Kidney epithelial cell (primary cell): ENCODE data around the gene YOD1. TPM values are rescaled to one million over a fixed set of nuclear protein-coding genes. Genes with fewer than 3 reads are reported as not detected.

Experiments
- DNase-seq: peaks from one replicate; pipeline ENCODE4 v3.0.0-alpha.2; 2010; ENCODE audit warnings: low read depth
- H3K27me3 ChIP-seq: 2 replicates; pipeline ENCODE4 v1.6.0; 2011; ENCODE audit warnings: low read length; ENCODE audit not compliant: control insufficient read depth, insufficient read depth
- H3K36me3 ChIP-seq: 2 replicates; pipeline ENCODE4 v1.5.1; 2011; ENCODE audit warnings: low read length; ENCODE audit not compliant: control insufficient read depth, insufficient read depth
- H3K4me3 ChIP-seq: 2 replicates; pipeline ENCODE4 v1.5.1; 2011; ENCODE audit warnings: low read depth, mild to moderate bottlenecking, control low read depth, low read length
- CTCF ChIP-seq: IDR thresholded peaks from 2 replicates; pipeline ENCODE4 v1.5.1; 2011; ENCODE audit warnings: mild to moderate bottlenecking, moderate library complexity, low read length, control low read depth, inconsistent platforms; ENCODE audit not compliant: insufficient read depth, poor library complexity, severe bottlenecking
- total RNA-seq: library from RNA; depleted of rRNA; stranded (reverse); fragments of >200 nt; gene quantifications from 2 replicates; pipeline ENCODE4 v1.2.3, GENCODE V29; 2015

The YOD1 gene
- total RNA-seq, 1 donor from 2014 or later, result 7.9 TPM

GRCh38 chr1:207030522-207031009 is 20.4 kb downstream of the YOD1 start:
- H3K4me3 ChIP-seq, result no peak overlapping the region
- H3K27me3 ChIP-seq, result no peaks in the 10 kb centered on the region
- no peak for TF ChIP-seq CTCF
- H3K36me3 ChIP-seq, result no peaks in the 10 kb centered on the region
- DNase-seq, result no peak

GRCh38 chr1:207029701-207030521 is 21.1 kb downstream of the YOD1 start:
- DNase-seq, result no peak
- Histone ChIP-seq H3K36me3 (no peaks in the 10 kb centered on the region), H3K4me3 (no peak overlapping the region), H3K27me3 (no peaks in the 10 kb centered on the region)
- TF ChIP-seq CTCF, result no peak

GRCh38 chr1:207028884-207029650 is 21.9 kb downstream of the YOD1 start:
- TF ChIP-seq CTCF, result no peak
- no peak for DNase-seq
- Histone ChIP-seq H3K4me3 (no peak overlapping the region), H3K36me3 (no peaks in the 10 kb centered on the region), H3K27me3 (no peaks in the 10 kb centered on the region)

GRCh38 chr1:207027921-207028320 is 23.1 kb downstream of the YOD1 start:
- Histone ChIP-seq H3K27me3 (no peaks in the 10 kb centered on the region), H3K36me3 (no peaks in the 10 kb centered on the region), H3K4me3 (no peak overlapping the region)
- no peak for DNase-seq
- TF ChIP-seq CTCF, result no peak

- peak; percentile 87 for DNase-seq
- no peak overlapping the region for H3K4me3 ChIP-seq
- TF ChIP-seq CTCF, result no peak
These were observed 23.7 kb downstream of the YOD1 start for GRCh38 chr1:207027206-207027777.

More at GRCh38 chr1:207027206-207027777, 23.7 kb downstream of the YOD1 start:
- Histone ChIP-seq H3K27me3 (no peaks in the 10 kb centered on the region), H3K36me3 (no peaks in the 10 kb centered on the region)
